Dedifferentiated amniotic fluid mesenchymal stem cell (primary cell): ENCODE measurements around the gene CACFD1.
A peak's percentile ranks its signal among the peaks of the same experiment; 100 is the strongest.

Experiments used
- DNase-seq: peaks from one replicate; pipeline ENCODE4 v3.0.0-alpha.2; 2016; ENCODE audit errors: extremely low spot score

The CACFD1 gene

GRCh38 chr9:133464638-133465037, 4.9 kb downstream of the CACFD1 start:
- DNase-seq: no peak

GRCh38 chr9:133465984-133466383, 6.2 kb downstream of the CACFD1 start:
- DNase-seq: no peak

- DNase-seq: no peak
Observed at GRCh38 chr9:133467101-133467500, 7.3 kb downstream of the CACFD1 start.

- DNase-seq: no peak
Observed at GRCh38 chr9:133468374-133468773, 8.6 kb downstream of the CACFD1 start.

- no peak for DNase-seq
Observed at GRCh38 chr9:133468777-133469421, 9.1 kb downstream of the CACFD1 start.

- no peak for DNase-seq
Observed at GRCh38 chr9:133470427-133470924, 10.7 kb downstream of the CACFD1 start.

- no peak for DNase-seq
Observed at GRCh38 chr9:133470988-133471387, 11.2 kb downstream of the CACFD1 start.

- no peak for DNase-seq
Observed at GRCh38 chr9:133471551-133472276, 11.9 kb downstream of the CACFD1 start.

- DNase-seq: no peak
Observed at GRCh38 chr9:133472277-133472645, 12.5 kb downstream of the CACFD1 start.

GRCh38 chr9:133472753-133473378, 13.1 kb downstream of the CACFD1 start:
- DNase-seq: no peak

GRCh38 chr9:133473743-133474142, 14.0 kb downstream of the CACFD1 start:
- DNase-seq: no peak

GRCh38 chr9:133474215-133474614, 14.4 kb downstream of the CACFD1 start:
- no peak for DNase-seq

- DNase-seq: no peak
Observed at GRCh38 chr9:133474853-133475252, 15.1 kb downstream of the CACFD1 start.

GRCh38 chr9:133475292-133476012, 15.7 kb downstream of the CACFD1 start:
- no peak for DNase-seq

GRCh38 chr9:133476036-133476931, 16.5 kb downstream of the CACFD1 start:
- DNase-seq: no peak

- no peak for DNase-seq
Observed at GRCh38 chr9:133476941-133477340, 17.2 kb downstream of the CACFD1 start.

- no peak for DNase-seq
Observed at GRCh38 chr9:133477461-133477860, 17.7 kb downstream of the CACFD1 start.

- no peak for DNase-seq
Observed at GRCh38 chr9:133477992-133478850, 18.4 kb downstream of the CACFD1 start.

GRCh38 chr9:133478851-133479711, 19.3 kb downstream of the CACFD1 start, which contains the start of gene SLC2A6:
Gene SLC2A6, minus strand, starts transcription at chr9:133479099. Its CDS starts 40 bp downstream, at chr9:133479059.
- peak; percentile 63 for DNase-seq
